Cardiac septum (tissue), 1 donor: ENCODE results near the gene AFF3. TPM values are rescaled to one million over a fixed set of nuclear protein-coding genes. Genes with fewer than 3 reads are reported as not detected.
"Not testable (repeated sequence)": the region's sequence is repeated elsewhere in the genome, so short reads cannot be mapped to it uniquely, and the experiment has no call there.

Experiments used
- DNase-seq: peaks from one replicate; pipeline ENCODE4 v3.0.0-alpha.2; 2020; ENCODE audit warnings: low spot score
- intact Hi-C: fragments of 100-400 bp; cut with DNase I; formaldehyde crosslinking; loops from one replicate; pipeline ENCODE4 v1.14.0; 2022
- total RNA-seq: library from RNA; stranded (reverse); fragmentation: NEBNext Ultra II Directional; extraction: Animal tissue kit (Norgen Biotek cat#: 25700); gene quantifications from one replicate; pipeline ENCODE4 v1.2.1, GENCODE V29; 2021
- donor health status: DM: no; HTN: no; CAD: no.

The AFF3 gene
- total RNA-seq, 1 donor from 2014 or later, result 6.7 TPM

- DNase-seq, intact Hi-C loops: not testable (repeated sequence)
These were observed 214.6 kb downstream of the AFF3 start for GRCh38 chr2:99927690-99928207.

DNA sequence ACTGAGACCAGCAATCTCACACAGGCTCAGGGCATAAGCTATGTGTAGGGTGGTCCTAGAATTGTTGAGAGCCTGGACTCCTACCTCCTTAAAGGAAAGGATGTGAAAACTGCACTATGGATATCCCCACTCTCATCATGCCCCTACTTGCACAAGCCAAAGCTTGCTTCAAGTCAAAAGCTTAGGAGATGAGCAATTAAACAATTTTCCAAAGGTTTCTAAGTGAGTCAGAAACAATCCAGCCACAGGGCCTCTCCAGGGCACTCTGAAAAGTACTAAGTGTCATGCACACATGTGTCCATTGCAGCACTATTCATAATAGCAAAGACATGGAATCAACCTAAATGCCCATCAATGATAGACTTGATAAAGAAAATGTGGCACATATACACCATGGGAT, 215.4 kb downstream of the AFF3 start:
- intact Hi-C loops, result no loop called here
- no peak for DNase-seq

- intact Hi-C loops, result no loop called here
- DNase-seq, result no peak
These were observed 216.4 kb downstream of the AFF3 start for GRCh38 chr2:99925960-99926359.

- intact Hi-C loops, result no loop called here
- no peak for DNase-seq
These were observed 219.7 kb downstream of the AFF3 start for GRCh38 chr2:99922664-99923063.

- intact Hi-C loops, result no loop called here
- no peak for DNase-seq
These were observed 220.5 kb downstream of the AFF3 start for GRCh38 chr2:99921903-99922302.

GRCh38 chr2:99918389-99918788, 224.0 kb downstream of the AFF3 start:
- DNase-seq, result no peak
- intact Hi-C loops, result no loop called here

GRCh38 chr2:99915108-99915675, 227.2 kb downstream of the AFF3 start:
- no peak for DNase-seq
- intact Hi-C loops, result no loop called here

- DNase-seq, result no peak
- intact Hi-C loops, result no loop called here
These were observed 230.7 kb downstream of the AFF3 start for GRCh38 chr2:99911736-99912135.

DNA sequence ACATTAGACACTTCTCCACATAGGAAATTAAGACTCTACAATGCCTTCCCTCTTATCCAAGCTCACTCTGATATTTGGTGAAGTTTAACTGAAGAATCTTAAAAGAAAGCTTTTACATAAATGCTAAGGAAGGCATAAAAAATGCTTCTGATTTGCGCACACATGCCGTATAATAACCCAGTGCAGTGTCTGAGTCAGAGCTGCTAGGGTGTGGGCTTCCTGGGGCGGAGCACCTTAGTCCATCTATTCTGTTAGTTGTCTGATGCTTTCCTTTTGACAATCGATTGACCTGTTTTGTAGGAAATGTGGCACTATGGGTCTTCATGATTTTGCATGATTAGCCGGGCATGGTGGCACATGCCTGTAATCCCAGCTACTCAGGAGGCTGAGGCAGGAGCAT, 231.5 kb downstream of the AFF3 start:
- intact Hi-C loops, result no loop called here
- DNase-seq, result no peak

DNA sequence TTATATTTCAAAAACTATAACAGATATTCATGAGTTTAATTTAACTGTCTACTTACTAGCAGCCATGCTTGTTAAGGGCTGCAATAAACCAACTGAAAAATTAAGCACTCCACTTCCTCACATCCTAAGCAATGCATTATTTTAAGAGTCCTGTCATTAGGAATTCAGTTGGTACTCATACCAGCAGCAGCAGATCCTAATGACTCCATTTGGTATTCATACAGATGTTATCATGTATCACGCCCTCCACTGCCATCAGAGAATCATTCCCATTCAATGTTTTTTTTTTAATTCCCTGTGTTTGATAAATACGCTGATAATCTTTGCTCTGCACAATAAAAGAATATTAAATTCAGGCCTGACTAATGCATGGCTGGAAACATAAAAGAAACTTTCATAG, 236.8 kb downstream of the AFF3 start:
- DNase-seq, result no peak
- intact Hi-C loops, result no loop called here

DNA sequence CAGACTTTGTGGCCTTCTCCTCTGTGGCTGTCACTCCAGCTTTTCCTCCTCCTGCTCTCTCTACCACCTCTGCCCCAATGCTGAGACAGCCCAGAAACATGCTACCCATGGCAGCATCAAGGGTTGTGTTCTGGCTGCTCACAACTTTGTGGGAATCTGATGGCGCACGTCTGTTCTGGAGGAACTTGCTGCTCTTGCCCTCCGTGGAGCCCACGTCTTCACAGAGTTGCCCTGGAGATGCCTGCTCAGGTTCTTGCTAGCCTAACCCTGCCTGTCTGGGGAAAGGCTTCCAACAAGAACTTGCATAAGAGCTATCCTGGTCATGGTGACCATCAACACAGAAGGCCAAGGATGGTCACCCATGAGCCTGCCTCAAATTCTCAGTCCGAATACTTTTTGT, 237.4 kb downstream of the AFF3 start:
- intact Hi-C loops, result no loop called here
- no peak for DNase-seq

DNA sequence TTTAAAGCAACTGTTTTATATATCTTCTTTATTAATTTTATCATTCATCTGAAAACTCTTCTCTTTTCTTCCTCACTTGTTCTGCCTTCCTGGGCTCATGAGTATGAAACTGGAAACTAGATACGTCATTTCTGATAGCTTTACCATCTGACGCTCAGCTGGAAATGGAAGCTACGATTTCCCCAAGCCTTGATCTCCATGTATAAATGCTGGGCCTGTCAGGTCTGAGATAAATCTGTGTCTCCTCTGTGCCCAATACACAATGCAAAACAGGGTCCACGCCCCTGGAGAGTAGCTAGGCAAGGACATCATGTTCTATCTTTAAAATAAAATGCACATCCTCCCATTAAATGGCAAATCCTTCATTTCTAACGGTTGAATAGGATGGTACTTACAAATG, 238.4 kb downstream of the AFF3 start:
- intact Hi-C loops, result no loop called here
- no peak for DNase-seq

DNA sequence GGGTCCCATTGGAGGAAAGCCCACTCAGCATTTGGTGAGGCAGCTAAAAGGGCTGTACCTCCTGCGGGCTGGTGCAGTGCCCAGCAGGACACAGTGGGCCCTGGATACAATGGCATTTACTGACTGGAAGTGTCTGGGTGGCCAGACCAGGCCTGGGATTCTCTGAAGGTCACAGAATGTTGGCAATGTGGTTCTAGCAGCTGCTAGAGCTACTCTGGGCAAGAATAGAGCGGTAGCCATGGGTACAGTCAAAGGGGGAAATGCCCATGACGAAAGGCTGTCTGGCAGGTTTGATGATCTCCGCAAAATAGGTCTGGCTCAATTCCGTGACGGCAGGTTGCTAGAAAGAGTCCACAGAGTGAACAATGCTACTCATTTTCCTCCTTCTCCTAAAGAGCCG, 241.8 kb downstream of the AFF3 start:
- intact Hi-C loops, result no loop called here
- no peak for DNase-seq

DNA sequence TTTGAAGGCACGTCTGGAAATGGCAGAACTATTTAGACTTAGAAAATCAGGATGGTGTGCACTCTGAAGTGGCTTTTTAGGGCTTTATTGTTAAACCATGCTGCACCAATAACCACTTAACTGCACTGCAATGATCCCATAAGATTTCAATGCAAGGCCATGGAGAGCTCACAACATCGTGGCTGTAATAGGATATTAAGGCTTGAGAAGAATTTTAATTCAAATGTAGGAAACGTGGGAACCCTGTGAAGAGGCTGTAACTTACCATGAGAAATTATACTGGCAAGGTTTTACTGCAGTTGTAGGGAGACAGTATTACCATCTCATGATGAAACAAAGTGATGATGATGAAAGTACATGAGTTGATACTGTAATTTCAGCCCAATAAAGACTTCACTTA, 242.5 kb downstream of the AFF3 start:
- no peak for DNase-seq
- intact Hi-C loops, result no loop called here

DNA sequence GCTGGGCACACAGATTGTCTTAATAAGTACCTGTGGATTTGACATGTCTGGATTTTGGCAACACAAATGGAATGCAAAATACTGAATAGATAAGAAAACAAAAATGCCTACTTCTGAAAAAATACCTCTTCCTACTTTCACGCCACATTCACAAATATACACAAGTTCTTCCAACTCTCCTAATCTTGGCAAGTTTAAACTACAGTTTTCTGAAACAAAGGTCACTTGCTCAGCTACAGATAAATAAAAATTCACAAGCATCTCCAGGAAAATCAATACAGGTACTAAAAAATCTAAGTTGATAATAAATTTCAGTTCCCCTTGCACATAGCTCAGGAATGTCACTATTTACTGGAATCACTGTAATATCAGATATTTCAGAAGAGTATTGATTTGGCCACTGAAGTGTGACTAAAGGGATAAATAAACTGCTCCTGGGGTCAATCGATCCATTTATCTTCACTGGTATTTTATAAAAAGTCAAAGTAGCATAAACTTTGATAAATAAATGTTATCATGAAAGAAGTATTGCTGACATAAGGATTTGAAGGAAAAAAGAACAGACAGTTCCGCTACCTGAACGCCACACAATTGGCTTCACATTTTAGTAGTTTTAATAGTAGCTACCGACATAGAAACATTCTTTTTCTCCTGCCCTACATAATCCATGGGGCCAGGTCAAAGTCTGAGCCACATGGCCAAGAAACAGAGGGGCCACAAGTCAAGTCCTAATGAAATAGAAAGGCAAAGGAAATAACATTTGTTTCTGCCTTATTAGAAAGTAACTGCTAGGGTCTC, 243.1 kb downstream of the AFF3 start:
- no peak for DNase-seq
- intact Hi-C loops, result no loop called here

DNA sequence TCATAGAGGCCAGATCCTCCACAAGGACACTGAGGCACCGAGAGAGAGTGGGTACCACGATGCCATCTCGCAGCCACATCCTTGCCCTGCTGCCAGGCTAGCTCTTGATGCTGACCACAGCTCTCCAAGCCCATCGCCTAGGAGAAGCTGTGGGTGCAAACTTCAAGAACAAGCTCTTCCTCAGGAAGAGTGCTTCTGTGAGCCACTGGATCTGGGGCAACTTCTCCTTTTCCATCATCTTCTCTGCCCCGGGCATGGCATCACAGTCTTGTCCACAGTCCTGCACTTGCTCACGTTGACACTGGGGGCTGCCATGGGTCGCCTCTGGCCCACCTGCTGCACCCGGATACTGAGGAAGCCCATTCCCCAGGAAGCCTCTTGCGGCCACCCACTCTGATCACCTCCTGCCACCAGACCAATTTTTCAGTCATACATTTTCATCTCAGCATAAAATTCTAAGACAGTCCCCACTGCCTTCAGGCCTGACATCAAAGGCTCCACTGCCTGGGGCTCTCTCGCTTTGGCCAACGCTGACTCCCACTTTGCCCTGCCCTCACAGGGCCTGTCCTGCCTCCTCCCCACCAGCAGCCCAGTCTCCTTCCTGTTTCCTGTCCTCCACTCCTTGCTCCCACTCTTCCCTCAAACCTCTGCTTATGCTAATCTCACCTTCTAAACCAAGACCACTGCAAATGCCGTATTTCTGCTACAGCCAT, 243.9 kb downstream of the AFF3 start:
- intact Hi-C loops, result no loop called here
- DNase-seq, result no peak

DNA sequence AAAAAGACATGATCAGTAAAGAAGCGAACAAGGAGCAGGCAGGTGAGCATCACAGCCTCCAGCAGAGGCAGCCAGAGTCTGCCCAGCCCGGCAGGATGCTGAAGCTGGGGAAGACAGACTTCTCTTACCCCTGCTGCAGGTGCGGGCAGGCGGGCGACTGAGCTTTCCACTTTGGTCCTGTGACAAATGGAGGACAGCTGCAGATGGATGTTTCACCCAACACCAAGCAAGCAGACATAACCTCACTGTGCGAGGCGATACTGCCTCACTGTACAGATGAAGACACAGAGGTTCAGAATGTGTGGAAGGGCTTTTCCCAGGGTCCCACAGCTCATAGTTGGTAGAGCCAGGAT, 251.0 kb downstream of the AFF3 start:
- intact Hi-C loops, result no loop called here
- no peak for DNase-seq

GRCh38 chr2:99890568-99891427, 251.6 kb downstream of the AFF3 start:
- intact Hi-C loops, result no loop called here
- no peak for DNase-seq

- intact Hi-C loops, result no loop called here
- no peak for DNase-seq
These were observed 253.8 kb downstream of the AFF3 start for GRCh38 chr2:99888617-99889016.

- intact Hi-C loops, result no loop called here
- DNase-seq, result no peak
These were observed 256.0 kb downstream of the AFF3 start for GRCh38 chr2:99886418-99886817.
